ENCODE data around the gene FAM135A.
"Not testable (repeated sequence)": the region's sequence is repeated elsewhere in the genome, so short reads cannot be mapped to it uniquely, and the experiment has no call there.

The FAM135A gene

DNA sequence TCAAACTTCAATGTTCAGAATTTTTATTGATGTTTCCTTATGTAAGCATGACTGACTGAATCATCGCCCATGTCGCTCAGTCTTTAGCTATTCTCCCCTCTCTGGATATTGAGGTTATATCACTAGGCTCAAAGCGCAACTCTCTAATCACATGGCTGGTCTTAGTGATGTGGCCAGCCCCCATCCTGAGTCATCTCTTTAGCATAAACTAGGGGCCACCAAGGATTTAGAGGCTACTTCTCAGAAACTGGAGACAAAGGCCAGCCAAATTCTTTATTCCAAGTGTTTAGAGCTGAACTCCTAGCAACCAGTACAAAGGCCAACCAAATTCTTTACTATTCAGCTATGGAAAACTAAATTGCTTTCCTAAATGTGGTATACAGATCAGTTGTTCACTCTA is 61.4 kb downstream of the FAM135A start:
- Histone ChIP-seq H3K79me2 (ENCODE audit: insufficient read depth, low read length) (no peaks in the 10 kb centered on the region), H3F3A (ENCODE audit: insufficient read depth, low read length) (no peaks in the 10 kb centered on the region), H3K9ac (ENCODE audit: low read length) (no peak overlapping the region), H3K9me2 (ENCODE audit: low read depth, low read length) (no peaks in the 10 kb centered on the region), H3K4me3 (ENCODE audit: low read depth, low read length, poor library complexity, severe bottlenecking) (no peak overlapping the region), H3K27me3 (ENCODE audit: insufficient read depth, low read length) (no peaks in the 10 kb centered on the region), H4K20me1 (ENCODE audit: insufficient read depth, low read length) (no peaks in the 10 kb centered on the region), H3K27ac (ENCODE audit: low read depth, low read length, poor library complexity, severe bottlenecking) (no peak overlapping the region), H3K4me1 (ENCODE audit: insufficient read depth, low read length, severe bottlenecking) (no peaks in the 10 kb centered on the region), H3K9me3 (ENCODE audit: low read length) (no peaks in the 10 kb centered on the region), H2AFZ (ENCODE audit: low read length) (no peak overlapping the region), H3K4me2 (ENCODE audit: low read length) (no peak overlapping the region), H3K36me3 (ENCODE audit: insufficient read depth, low read length) (peaks cover 49% of the 10 kb centered on the region)
- TF ChIP-seq EZH2 (IDR thresholded peaks at IDR 0.05; ENCODE audit: borderline replicate concordance, low read length) = no peak

DNA sequence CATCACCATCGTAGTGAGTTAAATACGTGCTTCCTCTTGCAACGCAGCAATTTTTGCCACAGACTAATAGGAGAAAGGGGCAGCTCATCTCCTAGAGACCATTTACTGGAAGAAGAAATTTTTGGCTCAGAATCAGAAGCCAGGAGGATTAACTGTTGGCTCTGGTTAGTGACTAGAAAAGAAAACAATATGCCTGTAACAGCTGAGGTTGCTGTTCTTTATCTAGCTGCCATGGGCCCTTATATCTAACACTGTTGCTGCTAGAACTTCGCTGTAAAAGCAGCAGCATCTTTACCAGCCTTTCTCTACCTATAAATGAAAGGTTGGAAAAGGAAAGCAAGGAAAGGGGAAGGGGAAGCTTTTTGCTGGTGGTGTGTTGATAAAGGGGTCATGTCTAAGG is 65.9 kb downstream of the FAM135A start:
- H4K20me1 ChIP-seq (ENCODE audit: insufficient read depth, low read length) = no peaks in the 10 kb centered on the region
- H3K27ac ChIP-seq (ENCODE audit: low read depth, low read length, poor library complexity, severe bottlenecking) = no peak overlapping the region
- H3K9ac ChIP-seq (ENCODE audit: low read length) = no peak overlapping the region
- H3K4me3 ChIP-seq (ENCODE audit: low read depth, low read length, poor library complexity, severe bottlenecking) = no peak overlapping the region
- H3K79me2 ChIP-seq (ENCODE audit: insufficient read depth, low read length) = no peaks in the 10 kb centered on the region
- no peaks in the 10 kb centered on the region for H3K27me3 ChIP-seq (ENCODE audit: insufficient read depth, low read length)
- TF ChIP-seq, protein P1, sequence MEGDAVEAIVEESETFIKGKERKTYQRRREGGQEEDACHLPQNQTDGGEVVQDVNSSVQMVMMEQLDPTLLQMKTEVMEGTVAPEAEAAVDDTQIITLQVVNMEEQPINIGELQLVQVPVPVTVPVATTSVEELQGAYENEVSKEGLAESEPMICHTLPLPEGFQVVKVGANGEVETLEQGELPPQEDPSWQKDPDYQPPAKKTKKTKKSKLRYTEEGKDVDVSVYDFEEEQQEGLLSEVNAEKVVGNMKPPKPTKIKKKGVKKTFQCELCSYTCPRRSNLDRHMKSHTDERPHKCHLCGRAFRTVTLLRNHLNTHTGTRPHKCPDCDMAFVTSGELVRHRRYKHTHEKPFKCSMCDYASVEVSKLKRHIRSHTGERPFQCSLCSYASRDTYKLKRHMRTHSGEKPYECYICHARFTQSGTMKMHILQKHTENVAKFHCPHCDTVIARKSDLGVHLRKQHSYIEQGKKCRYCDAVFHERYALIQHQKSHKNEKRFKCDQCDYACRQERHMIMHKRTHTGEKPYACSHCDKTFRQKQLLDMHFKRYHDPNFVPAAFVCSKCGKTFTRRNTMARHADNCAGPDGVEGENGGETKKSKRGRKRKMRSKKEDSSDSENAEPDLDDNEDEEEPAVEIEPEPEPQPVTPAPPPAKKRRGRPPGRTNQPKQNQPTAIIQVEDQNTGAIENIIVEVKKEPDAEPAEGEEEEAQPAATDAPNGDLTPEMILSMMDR (IDR thresholded peaks at IDR 0.05; ENCODE audit: low read length) = no peak
- TF ChIP-seq EZH2 (IDR thresholded peaks at IDR 0.05; ENCODE audit: borderline replicate concordance, low read length) = no peak
- H3F3A ChIP-seq (ENCODE audit: insufficient read depth, low read length) = no peaks in the 10 kb centered on the region
- no peaks in the 10 kb centered on the region for H3K4me1 ChIP-seq (ENCODE audit: insufficient read depth, low read length, severe bottlenecking)
- H3K9me3 ChIP-seq (ENCODE audit: low read length) = no peaks in the 10 kb centered on the region
- no peak overlapping the region for H2AFZ ChIP-seq (ENCODE audit: low read length)
- H3K9me2 ChIP-seq (ENCODE audit: low read depth, low read length) = no peaks in the 10 kb centered on the region
- peaks cover 54% of the 10 kb centered on the region for H3K36me3 ChIP-seq (ENCODE audit: insufficient read depth, low read length)
- H3K4me2 ChIP-seq (ENCODE audit: low read length) = no peak overlapping the region

DNA sequence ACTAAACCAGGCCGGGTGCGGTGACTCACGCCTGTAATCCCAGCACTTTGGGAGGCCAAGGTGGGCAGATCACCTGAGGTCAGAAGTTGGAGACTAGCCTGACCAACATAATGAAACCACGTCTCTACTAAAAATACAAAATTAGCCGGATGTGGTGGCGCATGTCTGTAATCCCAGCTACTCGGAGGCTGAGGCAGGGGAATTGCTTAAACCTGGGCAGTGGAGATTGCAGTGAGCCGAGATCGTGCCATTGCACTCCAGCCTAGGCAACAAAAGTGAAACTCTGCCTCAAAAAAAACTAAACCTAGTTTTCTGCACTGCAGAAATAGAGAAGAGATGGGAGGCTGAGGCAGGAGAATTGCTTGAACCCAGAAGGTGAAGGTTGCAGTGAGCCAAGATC is 73.3 kb downstream of the FAM135A start:
- H3K36me3 ChIP-seq (ENCODE audit: insufficient read depth, low read length) = peaks cover 29% of the 10 kb centered on the region; the same call in 1 of the 2 replicates
- H3K27me3 ChIP-seq (ENCODE audit: insufficient read depth, low read length); H3K9ac ChIP-seq (ENCODE audit: low read length); H3F3A ChIP-seq (ENCODE audit: insufficient read depth, low read length); H3K27ac ChIP-seq (ENCODE audit: low read depth, low read length, poor library complexity, severe bottlenecking); H4K20me1 ChIP-seq (ENCODE audit: insufficient read depth, low read length); H3K9me2 ChIP-seq (ENCODE audit: low read depth, low read length); H3K9me3 ChIP-seq (ENCODE audit: low read length); H3K4me2 ChIP-seq (ENCODE audit: low read length); H3K4me3 ChIP-seq (ENCODE audit: low read depth, low read length, poor library complexity, severe bottlenecking); H3K4me1 ChIP-seq (ENCODE audit: insufficient read depth, low read length, severe bottlenecking); H3K79me2 ChIP-seq (ENCODE audit: insufficient read depth, low read length); H2AFZ ChIP-seq (ENCODE audit: low read length): not testable (repeated sequence)

DNA sequence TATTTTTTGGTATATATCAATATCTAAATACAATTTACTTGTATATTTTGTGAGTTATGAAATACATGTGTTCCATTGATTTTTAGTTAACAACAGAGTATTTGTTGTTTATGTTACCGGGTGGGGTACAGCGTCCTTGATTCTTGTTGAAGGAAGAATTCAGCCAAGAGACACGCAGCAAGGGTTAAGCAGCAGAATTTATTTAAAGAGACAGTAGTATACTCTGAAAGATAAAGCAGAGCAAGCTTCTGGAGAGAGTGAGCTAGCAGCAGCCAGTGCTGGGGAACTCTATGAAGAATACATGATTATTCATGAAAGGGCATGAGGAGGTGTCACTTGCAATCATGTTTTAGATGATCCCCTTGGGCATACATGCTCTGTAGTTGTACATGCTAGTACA is 76.1 kb downstream of the FAM135A start:
- Histone ChIP-seq H3K9ac (ENCODE audit: low read length) (no peak overlapping the region), H4K20me1 (ENCODE audit: insufficient read depth, low read length) (no peaks in the 10 kb centered on the region), H3F3A (ENCODE audit: insufficient read depth, low read length) (no peaks in the 10 kb centered on the region), H3K9me2 (ENCODE audit: low read depth, low read length) (no peaks in the 10 kb centered on the region), H3K9me3 (ENCODE audit: low read length) (no peaks in the 10 kb centered on the region), H3K27ac (ENCODE audit: low read depth, low read length, poor library complexity, severe bottlenecking) (no peak overlapping the region), H2AFZ (ENCODE audit: low read length) (no peak overlapping the region), H3K4me1 (ENCODE audit: insufficient read depth, low read length, severe bottlenecking) (no peaks in the 10 kb centered on the region), H3K4me2 (ENCODE audit: low read length) (no peak overlapping the region), H3K4me3 (ENCODE audit: low read depth, low read length, poor library complexity, severe bottlenecking) (no peak overlapping the region), H3K79me2 (ENCODE audit: insufficient read depth, low read length) (no peaks in the 10 kb centered on the region), H3K36me3 (ENCODE audit: insufficient read depth, low read length) (peaks cover 15% of the 10 kb centered on the region; the same call in 1 of the 2 replicates), H3K27me3 (ENCODE audit: insufficient read depth, low read length) (no peaks in the 10 kb centered on the region)
- TF ChIP-seq, protein P1 (IDR thresholded peaks at IDR 0.05; ENCODE audit: low read length) = no peak
- no peak for TF ChIP-seq EZH2 (IDR thresholded peaks at IDR 0.05; ENCODE audit: borderline replicate concordance, low read length)

Measured in OCI-LY1 (cell line).